ENCODE measurements around the gene LOX.
"Not testable (repeated sequence)": the region's sequence is repeated elsewhere in the genome, so short reads cannot be mapped to it uniquely, and the experiment has no call there.

DNA sequence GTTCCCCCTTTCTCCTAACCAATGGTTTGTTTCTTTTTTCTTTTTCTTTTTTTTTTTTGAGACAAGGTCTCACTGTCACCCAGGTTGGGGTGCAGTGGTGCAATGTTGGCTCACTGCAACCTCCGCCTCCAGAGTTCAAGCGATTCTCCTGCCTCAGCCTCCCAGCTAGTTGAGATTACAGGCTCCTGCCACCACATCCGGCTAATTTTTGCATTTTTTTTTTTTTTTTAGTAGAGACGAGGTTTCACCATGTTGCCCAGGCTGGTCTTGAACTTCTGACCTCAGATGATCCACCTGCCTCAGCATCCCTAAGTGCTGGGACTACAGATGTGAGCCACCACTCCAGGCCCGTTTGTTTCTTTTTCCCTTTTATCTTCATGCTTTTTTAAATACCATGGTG, 16.2 kb upstream of the LOX start:
- TF ChIP-seq, protein P1, sequence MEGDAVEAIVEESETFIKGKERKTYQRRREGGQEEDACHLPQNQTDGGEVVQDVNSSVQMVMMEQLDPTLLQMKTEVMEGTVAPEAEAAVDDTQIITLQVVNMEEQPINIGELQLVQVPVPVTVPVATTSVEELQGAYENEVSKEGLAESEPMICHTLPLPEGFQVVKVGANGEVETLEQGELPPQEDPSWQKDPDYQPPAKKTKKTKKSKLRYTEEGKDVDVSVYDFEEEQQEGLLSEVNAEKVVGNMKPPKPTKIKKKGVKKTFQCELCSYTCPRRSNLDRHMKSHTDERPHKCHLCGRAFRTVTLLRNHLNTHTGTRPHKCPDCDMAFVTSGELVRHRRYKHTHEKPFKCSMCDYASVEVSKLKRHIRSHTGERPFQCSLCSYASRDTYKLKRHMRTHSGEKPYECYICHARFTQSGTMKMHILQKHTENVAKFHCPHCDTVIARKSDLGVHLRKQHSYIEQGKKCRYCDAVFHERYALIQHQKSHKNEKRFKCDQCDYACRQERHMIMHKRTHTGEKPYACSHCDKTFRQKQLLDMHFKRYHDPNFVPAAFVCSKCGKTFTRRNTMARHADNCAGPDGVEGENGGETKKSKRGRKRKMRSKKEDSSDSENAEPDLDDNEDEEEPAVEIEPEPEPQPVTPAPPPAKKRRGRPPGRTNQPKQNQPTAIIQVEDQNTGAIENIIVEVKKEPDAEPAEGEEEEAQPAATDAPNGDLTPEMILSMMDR (IDR thresholded peaks at IDR 0.05): not testable (repeated sequence)
- not testable (repeated sequence) for TF ChIP-seq POLR2A (IDR thresholded peaks at IDR 0.05)
